ENCODE results near the gene SCAP.

DNA sequence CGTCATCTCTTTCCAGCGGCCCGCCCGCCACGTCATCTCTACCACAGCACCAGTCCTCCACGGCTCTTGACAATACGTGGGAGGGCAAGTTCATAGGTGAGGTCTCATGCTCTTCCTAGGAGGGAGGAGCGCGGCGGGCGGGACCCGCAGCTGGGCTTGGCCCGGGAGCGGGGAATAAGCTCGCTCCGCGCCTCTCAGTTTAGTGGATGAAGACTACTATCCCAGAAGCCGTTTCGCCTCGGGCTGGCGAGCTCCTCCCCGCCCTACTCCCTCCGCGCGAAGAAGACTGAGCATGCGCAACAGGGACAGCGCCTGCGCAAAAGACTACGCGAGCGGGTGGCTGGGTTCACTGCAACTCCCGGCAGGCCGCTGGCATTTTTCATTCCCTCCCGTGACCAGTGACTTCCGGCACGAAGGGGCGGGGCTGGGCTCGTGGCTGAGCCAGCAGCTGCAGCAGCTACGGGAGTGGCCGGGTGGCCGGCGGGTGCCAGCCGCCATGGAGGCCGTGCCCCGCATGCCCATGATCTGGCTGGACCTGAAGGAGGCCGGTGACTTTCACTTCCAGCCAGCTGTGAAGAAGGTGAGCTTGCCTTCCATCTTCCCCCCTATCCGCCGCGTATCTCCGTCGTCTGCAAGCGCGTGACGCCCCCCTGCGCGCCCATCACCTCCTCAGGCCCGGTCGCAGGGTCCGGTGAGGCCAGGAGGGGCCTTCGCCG, 95.0 kb downstream of the SCAP start, which contains the start of gene PTPN23:
- TF ChIP-seq, protein P1, sequence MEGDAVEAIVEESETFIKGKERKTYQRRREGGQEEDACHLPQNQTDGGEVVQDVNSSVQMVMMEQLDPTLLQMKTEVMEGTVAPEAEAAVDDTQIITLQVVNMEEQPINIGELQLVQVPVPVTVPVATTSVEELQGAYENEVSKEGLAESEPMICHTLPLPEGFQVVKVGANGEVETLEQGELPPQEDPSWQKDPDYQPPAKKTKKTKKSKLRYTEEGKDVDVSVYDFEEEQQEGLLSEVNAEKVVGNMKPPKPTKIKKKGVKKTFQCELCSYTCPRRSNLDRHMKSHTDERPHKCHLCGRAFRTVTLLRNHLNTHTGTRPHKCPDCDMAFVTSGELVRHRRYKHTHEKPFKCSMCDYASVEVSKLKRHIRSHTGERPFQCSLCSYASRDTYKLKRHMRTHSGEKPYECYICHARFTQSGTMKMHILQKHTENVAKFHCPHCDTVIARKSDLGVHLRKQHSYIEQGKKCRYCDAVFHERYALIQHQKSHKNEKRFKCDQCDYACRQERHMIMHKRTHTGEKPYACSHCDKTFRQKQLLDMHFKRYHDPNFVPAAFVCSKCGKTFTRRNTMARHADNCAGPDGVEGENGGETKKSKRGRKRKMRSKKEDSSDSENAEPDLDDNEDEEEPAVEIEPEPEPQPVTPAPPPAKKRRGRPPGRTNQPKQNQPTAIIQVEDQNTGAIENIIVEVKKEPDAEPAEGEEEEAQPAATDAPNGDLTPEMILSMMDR (IDR thresholded peaks at IDR 0.05) = peak in 2 of 6 experiments; percentile 6 to 26
- peak in 3 of 4 donors; percentile 43 to 96 (median 79) for TF ChIP-seq POLR2A (IDR thresholded peaks at IDR 0.05)
